GM12891 (cell line): ENCODE data around the gene CADM2.

Source experiments
- POLR2A ChIP-seq: IDR thresholded peaks from 2 replicates; pipeline ENCODE4 v1.6.1; 2011; ENCODE audit warnings: low read depth, low read length, control low read depth
- POLR2AphosphoS5 ChIP-seq: IDR thresholded peaks from 2 replicates; pipeline ENCODE4 v1.6.1; 2011; ENCODE audit warnings: low read depth, low read length, control low read depth
- POU2F2 ChIP-seq: IDR thresholded peaks from 2 replicates; pipeline ENCODE4 v1.6.1; 2011; ENCODE audit warnings: low read depth, mild to moderate bottlenecking, control low read depth, low read length, moderate library complexity
- SPI1 ChIP-seq: IDR thresholded peaks from 2 replicates; pipeline ENCODE4 v1.6.1; 2011; ENCODE audit warnings: low read depth, low read length, control low read depth

- TF ChIP-seq POLR2A, result no peak
- no peak for TF ChIP-seq SPI1
- TF ChIP-seq POLR2AphosphoS5, result no peak
- no peak for TF ChIP-seq POU2F2
Measured at GRCh38 chr3:85330071-85330470, 371.3 kb downstream of the CADM2 start.
